Endothelial cell of umbilical vein (primary cell): ENCODE measurements around the gene EXOC3. TPM values are rescaled to one million over a fixed set of nuclear protein-coding genes. Genes with fewer than 3 reads are reported as not detected.

ENCODE experiments used
- BruUV-seq: library from RNA; stranded (reverse); fragments of 400-500 nt; replicated peaks from 2 replicates; lab custom pipeline; 2021; lab: Mats Ljungman, UMichigan
- CTCF ChIA-PET: fragments of 300-600, 350-600 bp; sonication (Branson Sonifier 250); formaldehyde crosslinking; loops from one replicate; lab custom pipeline; 2021; ENCODE audit warnings: antibody characterized with exemption, inconsistent platforms; lab: Charles Lee
- POLR2A ChIA-PET: fragments of 300-600, 350-600 bp; sonication (Branson Sonifier 250); formaldehyde crosslinking; loops from one replicate; lab custom pipeline; 2021; ENCODE audit warnings: antibody characterized with exemption, inconsistent platforms; lab: Charles Lee
- DNase-seq: peaks from one replicate; pipeline ENCODE4 v3.0.0-alpha.2; 2011; ENCODE audit warnings: low read depth, low spot score
- FAIRE-seq: peaks from 2 replicates; lab custom pipeline; 2011; peaks lifted over from hg19 to GRCh38; lab: Jason Lieb, UNC
- H2AFZ ChIP-seq: 2 replicates; pipeline ENCODE4 v1.6.0; 2012; ENCODE audit warnings: low read depth, low read length, control low read depth, inconsistent platforms
- H3K27ac ChIP-seq: 2 replicates; pipeline ENCODE4 v1.5.1; 2011; ENCODE audit warnings: low read depth, mild to moderate bottlenecking, control low read depth, low read length, moderate library complexity; ENCODE audit not compliant: insufficient read depth
- H3K27me3 ChIP-seq, 2 experiments: 2 replicates each; pipeline versions ENCODE4 v1.6.0 to v1.6.1; 2011; ENCODE audit warnings: low read length in 2 of 2, mixed read lengths in 1 of 2; ENCODE audit not compliant: control insufficient read depth in 2 of 2, insufficient read depth in 2 of 2
- H3K36me3 ChIP-seq, 2 experiments: 2 replicates in 1 of 2; 3 replicates in 1 of 2; pipeline ENCODE4 v1.5.1; 2011; ENCODE audit warnings: low read length in 2 of 2, mild to moderate bottlenecking in 1 of 2, moderate library complexity in 1 of 2; ENCODE audit not compliant: control insufficient read depth in 2 of 2, insufficient read depth in 2 of 2; ENCODE audit errors: extremely low read depth in 1 of 2
- H3K4me1 ChIP-seq: 3 replicates; pipeline ENCODE4 v1.5.1; 2011; ENCODE audit warnings: mild to moderate bottlenecking, low read length; ENCODE audit not compliant: control insufficient read depth, insufficient read depth; ENCODE audit errors: extremely low read depth
- H3K4me2 ChIP-seq: 2 replicates; pipeline ENCODE4 v1.6.1; 2011; ENCODE audit warnings: low read length, control low read depth, mixed read lengths; ENCODE audit not compliant: insufficient read depth
- H3K4me3 ChIP-seq, 3 experiments: fragments of 200-600 bp in 1 of 3; sonication (generic), shearing (Covaris generic) in 1 of 3; replicated peaks in 1 of 3; 2 replicates each; pipeline ENCODE4 v1.5.1; 2011 to 2016; ENCODE audit warnings: control low read depth in 3 of 3, low read length in 3 of 3, mild to moderate bottlenecking in 2 of 3, inconsistent platforms in 1 of 3, low read depth in 1 of 3, moderate library complexity in 1 of 3; ENCODE audit not compliant: insufficient read depth in 1 of 3
- H3K79me2 ChIP-seq: 2 replicates; pipeline ENCODE4 v1.6.0; 2012; ENCODE audit warnings: low read length, inconsistent platforms; ENCODE audit not compliant: control insufficient read depth, insufficient read depth
- H3K9ac ChIP-seq: replicated peaks from 2 replicates; pipeline ENCODE3; 2011; ENCODE audit warnings: low read length, control low read depth; ENCODE audit not compliant: insufficient read depth; ENCODE audit errors: extremely low read depth
- H3K9me1 ChIP-seq: replicated peaks from 3 replicates; pipeline ENCODE4 v1.6.0; 2011; ENCODE audit warnings: mild to moderate bottlenecking, low read length; ENCODE audit not compliant: control insufficient read depth, insufficient read depth; ENCODE audit errors: extremely low read depth
- H3K9me3 ChIP-seq: replicated peaks from 2 replicates; pipeline ENCODE4 v1.5.1; 2012; ENCODE audit warnings: low read length, inconsistent platforms; ENCODE audit not compliant: control insufficient read depth, insufficient read depth
- H4K20me1 ChIP-seq: replicated peaks from 2 replicates; pipeline ENCODE3; 2011; ENCODE audit warnings: mild to moderate bottlenecking, low read length; ENCODE audit not compliant: control insufficient read depth, insufficient read depth; ENCODE audit errors: extremely low read depth
- EZH2 ChIP-seq: IDR thresholded peaks from 2 replicates; pipeline ENCODE4 v1.6.1; 2012; ENCODE audit warnings: borderline replicate concordance, low read depth, mild to moderate bottlenecking, moderate library complexity, low read length, inconsistent platforms; ENCODE audit not compliant: severe bottlenecking
- FOS ChIP-seq: IDR thresholded peaks from 2 replicates; pipeline ENCODE4 v1.6.1; 2011; ENCODE audit warnings: mild to moderate bottlenecking, low read length, moderate library complexity, borderline replicate concordance; ENCODE audit not compliant: insufficient read depth
- GATA2 ChIP-seq: IDR thresholded peaks from 2 replicates; pipeline ENCODE4 v1.7.0; 2011; ENCODE audit warnings: low read depth, mild to moderate bottlenecking, moderate library complexity, mixed read lengths, low read length; ENCODE audit not compliant: insufficient read length, insufficient read depth
- JUN ChIP-seq: IDR thresholded peaks from 2 replicates; pipeline ENCODE4 v1.6.1; 2011; ENCODE audit warnings: borderline replicate concordance, low read depth; ENCODE audit not compliant: insufficient read length, insufficient read depth
- MYC ChIP-seq: IDR thresholded peaks from one replicate; pipeline ENCODE4 v1.6.1; 2011; ENCODE audit warnings: mild to moderate bottlenecking, low read depth, low read length
- POLR2A ChIP-seq: IDR thresholded peaks from 2 replicates; pipeline ENCODE4 v1.6.1; 2012; ENCODE audit warnings: low read depth, mild to moderate bottlenecking, control low read depth, low read length
- POLR2AphosphoS5 ChIP-seq: IDR thresholded peaks from 2 replicates; pipeline ENCODE4 v1.6.1; 2012; ENCODE audit warnings: low read depth, mild to moderate bottlenecking, control low read depth, low read length, moderate library complexity; ENCODE audit not compliant: insufficient read depth
- dilution Hi-C: fragments of 300-500 bp; cut with MboI; formaldehyde crosslinking; loops from one replicate; pipeline ENCODE4 v1.15.0; 2019; ENCODE audit warnings: low sequenced_read_pairs; ENCODE audit not compliant: extremely low pct_ligation_motif_present
- intact Hi-C: fragments of 100-400 bp; cut with micrococcal nuclease; formaldehyde crosslinking; loops from one replicate; pipeline ENCODE4 v1.10.0; 2022
- polyA plus RNA-seq, 4 experiments: library from polyadenylated mRNA; depleted of rRNA in 3 of 4; stranded (reverse) in 3 of 4; unstranded in 1 of 4; fragments of >200 nt; gene quantifications; 2 replicates each; pipeline versions ENCODE4 v1.2.1 to v1.2.3, GENCODE V29; 2011 to 2012; ENCODE audit warnings: missing spikeins in 1 of 4
- total RNA-seq: library from RNA; stranded (reverse); gene quantifications from 2 replicates; pipeline ENCODE4 v1.2.3, GENCODE V29; 2021
- TF ChIP-seq, protein P1 (sequence below), 2 donors: IDR thresholded peaks; 1 replicate in 1 of 2; 2 replicates in 1 of 2; pipeline ENCODE4 v1.5.1; 2011; ENCODE audit warnings: low read length in 2 of 2, mild to moderate bottlenecking in 2 of 2, moderate library complexity in 2 of 2, control low read depth in 1 of 2, inconsistent platforms in 1 of 2, low read depth in 1 of 2; ENCODE audit not compliant: insufficient read depth in 1 of 2; ENCODE audit errors: extremely low read depth in 1 of 2
- TF ChIP-seq, protein P2 (sequence below): IDR thresholded peaks from 2 replicates; pipeline ENCODE4 v1.6.1; 2011; ENCODE audit not compliant: insufficient read depth, insufficient read length

Gene EXOC3
- total and polyA plus RNA-seq, 2 donors (not counting 3 experiments of a cell fraction or from before 2014, with no cell fraction given) = 26.4 to 52.9 TPM

DNA sequence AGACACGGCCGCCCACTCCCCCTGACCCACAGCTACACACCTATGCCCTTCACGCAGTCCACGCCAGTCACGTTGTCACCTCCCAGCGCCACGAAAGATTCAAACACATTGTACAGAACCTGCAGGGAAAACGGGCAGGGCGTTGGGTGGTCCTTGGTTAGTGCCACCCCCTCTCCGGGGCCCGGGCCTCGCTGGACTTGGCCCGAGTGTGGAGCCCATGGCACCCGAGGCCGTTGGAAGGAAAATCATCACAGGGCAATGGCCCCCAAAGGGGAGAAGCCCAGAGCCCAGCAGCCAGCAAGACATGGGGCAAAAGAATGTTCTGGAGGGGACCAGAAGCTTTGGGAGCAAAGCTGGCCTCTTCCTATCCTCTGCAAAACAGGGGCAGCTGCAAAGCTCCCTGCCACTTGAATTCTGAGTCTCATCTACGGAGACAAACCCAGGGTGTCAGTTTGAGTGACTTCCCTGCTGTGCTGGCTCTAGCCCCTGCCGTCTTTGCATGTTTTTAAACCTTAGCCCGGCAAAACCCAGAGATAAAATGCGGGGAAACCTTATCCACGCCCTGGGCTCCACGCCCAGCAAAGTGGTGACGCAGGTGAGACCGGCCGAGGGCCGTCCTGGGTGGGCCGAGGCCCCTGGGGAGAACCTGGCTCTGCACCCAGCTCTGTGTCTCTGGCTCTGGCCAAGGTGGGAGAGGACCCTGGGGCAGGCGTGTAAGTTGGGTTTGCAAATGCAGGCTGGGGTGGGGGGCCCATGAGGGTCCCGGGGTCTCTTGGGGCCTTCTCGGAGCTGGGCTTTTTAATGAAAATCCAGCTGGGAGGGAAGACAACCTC is 42.4 kb downstream of the EXOC3 start:
- Histone ChIP-seq H3K9ac (no peak overlapping the region), H3K27ac (no peak overlapping the region), H3K36me3 (no peaks in the 10 kb centered on the region), H3K9me3 (no peaks in the 10 kb centered on the region), H2AFZ (no peak overlapping the region), H3K27me3 (peaks cover 0 to 2% of the 10 kb centered on the region in 2 experiments), H3K79me2 (no peaks in the 10 kb centered on the region), H3K4me3 (no peak overlapping the region), H3K4me2 (no peak overlapping the region), H4K20me1 (no peaks in the 10 kb centered on the region), H3K4me1 (no peaks in the 10 kb centered on the region), H3K9me1 (no peaks in the 10 kb centered on the region)
- CTCF ChIA-PET = no interaction called here
- no TSS peak for BruUV-seq
- POLR2A ChIA-PET = no interaction called here
- DNase-seq (no peak), FAIRE-seq (no peak)
- dilution Hi-C loops (no loop called here), intact Hi-C loops (no loop called here)
- no peak for TF ChIP-seq EZH2
- TF ChIP-seq POLR2A = no peak
- TF ChIP-seq JUN = no peak
- TF ChIP-seq POLR2AphosphoS5 = no peak
- no peak for TF ChIP-seq MYC
- TF ChIP-seq, protein P1, sequence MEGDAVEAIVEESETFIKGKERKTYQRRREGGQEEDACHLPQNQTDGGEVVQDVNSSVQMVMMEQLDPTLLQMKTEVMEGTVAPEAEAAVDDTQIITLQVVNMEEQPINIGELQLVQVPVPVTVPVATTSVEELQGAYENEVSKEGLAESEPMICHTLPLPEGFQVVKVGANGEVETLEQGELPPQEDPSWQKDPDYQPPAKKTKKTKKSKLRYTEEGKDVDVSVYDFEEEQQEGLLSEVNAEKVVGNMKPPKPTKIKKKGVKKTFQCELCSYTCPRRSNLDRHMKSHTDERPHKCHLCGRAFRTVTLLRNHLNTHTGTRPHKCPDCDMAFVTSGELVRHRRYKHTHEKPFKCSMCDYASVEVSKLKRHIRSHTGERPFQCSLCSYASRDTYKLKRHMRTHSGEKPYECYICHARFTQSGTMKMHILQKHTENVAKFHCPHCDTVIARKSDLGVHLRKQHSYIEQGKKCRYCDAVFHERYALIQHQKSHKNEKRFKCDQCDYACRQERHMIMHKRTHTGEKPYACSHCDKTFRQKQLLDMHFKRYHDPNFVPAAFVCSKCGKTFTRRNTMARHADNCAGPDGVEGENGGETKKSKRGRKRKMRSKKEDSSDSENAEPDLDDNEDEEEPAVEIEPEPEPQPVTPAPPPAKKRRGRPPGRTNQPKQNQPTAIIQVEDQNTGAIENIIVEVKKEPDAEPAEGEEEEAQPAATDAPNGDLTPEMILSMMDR (IDR thresholded peaks at IDR 0.05; ENCODE audit: extremely low read depth in 1 of 2, insufficient read depth in 1 of 2, low read depth in 1 of 2, low read length in 2 of 2) = no peak
- no peak for TF ChIP-seq GATA2
- no peak for TF ChIP-seq FOS
- TF ChIP-seq, protein P2, sequence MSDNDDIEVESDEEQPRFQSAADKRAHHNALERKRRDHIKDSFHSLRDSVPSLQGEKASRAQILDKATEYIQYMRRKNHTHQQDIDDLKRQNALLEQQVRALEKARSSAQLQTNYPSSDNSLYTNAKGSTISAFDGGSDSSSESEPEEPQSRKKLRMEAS = no peak
